Natural killer cell (primary cell): ENCODE results near the gene PKMYT1. TPM values are rescaled to one million over a fixed set of nuclear protein-coding genes. Genes with fewer than 3 reads are reported as not detected.
"Not testable (repeated sequence)": the region's sequence is repeated elsewhere in the genome, so short reads cannot be mapped to it uniquely, and the experiment has no call there.

Source experiments
- ATAC-seq, 3 donors: fragments of 150-1000 bp in 2 of 3; fragments of 200-7000 bp in 1 of 3; cut with Tn5 transposase; 1 replicate in 1 of 3; 2 replicates in 2 of 3; pipeline ENCODE4 v1.10.0; 2021; ENCODE audit warnings: mild to moderate bottlenecking in 2 of 3, moderate library complexity in 2 of 3
- DNase-seq, 2 donors: peaks; one replicate each; pipeline versions ENCODE4 v3.0.0 to v3.0.0-alpha.2; 2013 to 2021; ENCODE audit warnings: mixed read lengths in 1 of 2
- H3K27ac ChIP-seq: one replicate; pipeline ENCODE4 v1.5.1; 2013; ENCODE audit warnings: mild to moderate bottlenecking, low read length
- H3K27me3 ChIP-seq: one replicate; pipeline ENCODE4 v1.6.1; 2013; ENCODE audit warnings: low read length; ENCODE audit not compliant: control insufficient read depth, insufficient read depth
- H3K36me3 ChIP-seq: one replicate; pipeline ENCODE4 v1.6.1; 2013; ENCODE audit warnings: low read length; ENCODE audit not compliant: control insufficient read depth, insufficient read depth
- H3K4me1 ChIP-seq: one replicate; pipeline ENCODE4 v1.6.1; 2013; ENCODE audit warnings: low read length; ENCODE audit not compliant: control insufficient read depth, insufficient read depth
- H3K4me3 ChIP-seq: one replicate; pipeline ENCODE4 v1.5.1; 2013; ENCODE audit warnings: low read length
- H3K9me3 ChIP-seq: one replicate; pipeline ENCODE4 v1.6.1; 2013; ENCODE audit warnings: low read length; ENCODE audit not compliant: control insufficient read depth, insufficient read depth
- H3K27ac Mint-ChIP-seq, 2 donors: one replicate each; pipeline ENCODE4 v1.8.0; 2022; ENCODE audit warnings: mild to moderate bottlenecking in 2 of 2, mixed read lengths in 2 of 2, moderate library complexity in 1 of 2
- H3K27me3 Mint-ChIP-seq, 2 donors: one replicate each; pipeline ENCODE4 v1.8.0; 2022; ENCODE audit warnings: low read depth in 2 of 2, mixed read lengths in 2 of 2
- H3K36me3 Mint-ChIP-seq: one replicate; pipeline ENCODE4 v1.8.0; 2022; ENCODE audit warnings: mixed read lengths
- H3K4me1 Mint-ChIP-seq, 2 donors: one replicate each; pipeline ENCODE4 v1.8.0; 2022; ENCODE audit warnings: mixed read lengths in 2 of 2
- H3K4me3 Mint-ChIP-seq: one replicate; pipeline ENCODE4 v1.8.0; 2022; ENCODE audit warnings: mild to moderate bottlenecking, moderate library complexity, mixed read lengths
- H3K9me3 Mint-ChIP-seq, 2 donors: one replicate each; pipeline ENCODE4 v1.8.0; 2022; ENCODE audit warnings: mixed read lengths in 2 of 2
- CTCF ChIP-seq: fragments of 200-600 bp; IDR thresholded peaks from one replicate; pipeline ENCODE4 v1.8.0; 2022; ENCODE audit warnings: antibody characterized with exemption
- WGBS: methylation state at CpG from one replicate; pipeline ENCODE4 v1.1.7; 2013; ENCODE audit warnings: missing lambda C conversion rate; ENCODE audit not compliant: insufficient coverage; 5-methylcytosine and 5-hydroxymethylcytosine counted together
- intact Hi-C: fragments of 100-400 bp; cut with micrococcal nuclease; formaldehyde crosslinking; loops from one replicate; pipeline ENCODE4 v1.14.2; 2022
- total RNA-seq, 4 donors: library from RNA; stranded (reverse); fragments of 120-200 nt in 1 of 4; gene quantifications; one replicate each; pipeline versions ENCODE4 v1.2.3 to v1.2.4, GENCODE V29; 2013 to 2022

The PKMYT1 gene
- total RNA-seq, 3 donors from 2014 or later (not counting 1 experiment from before 2014, with no cell fraction given): 2.6 to 5.9 (median 3.5) TPM

- Histone ChIP-seq H3K4me1 (no peaks in the 10 kb centered on the region), H3K36me3 (peaks cover 43% of the 10 kb centered on the region), H3K9me3 (no peaks in the 10 kb centered on the region), H3K27ac (no peak overlapping the region), H3K27me3 (no peaks in the 10 kb centered on the region), H3K4me3 (no peak overlapping the region)
- H3K9me3 Mint-ChIP-seq: no peaks in the 10 kb centered on the region
- ATAC-seq: no peak
- H3K4me3 Mint-ChIP-seq: no peak overlapping the region
- no peak for DNase-seq
- H3K27ac Mint-ChIP-seq: no peak overlapping the region
- H3K27me3 Mint-ChIP-seq: no peaks in the 10 kb centered on the region
- TF ChIP-seq CTCF: no peak
- 92% methylated on average over 15 of the region's 15 CpGs for WGBS
- H3K36me3 Mint-ChIP-seq: peaks cover 6% of the 10 kb centered on the region
- intact Hi-C loops: no loop called here
- peaks cover 0 to 5% of the 10 kb centered on the region in 2 donors for H3K4me1 Mint-ChIP-seq
These were observed 45.8 kb downstream of the PKMYT1 start for GRCh38 chr16:2934450-2934849.

- no peaks in the 10 kb centered on the region for H3K27me3 Mint-ChIP-seq
- WGBS: 92% methylated on average over 22 of the region's 22 CpGs
- H3K4me1 Mint-ChIP-seq: peaks cover 0 to 5% of the 10 kb centered on the region in 2 donors
- intact Hi-C loops: no loop called here
- no peaks in the 10 kb centered on the region for H3K27me3 ChIP-seq
- H3K27ac ChIP-seq: no peak overlapping the region
- DNase-seq: no peak
- TF ChIP-seq CTCF: no peak
- H3K27ac Mint-ChIP-seq: no peak overlapping the region
- H3K36me3 Mint-ChIP-seq: peaks cover 6% of the 10 kb centered on the region
- no peak overlapping the region for H3K4me3 Mint-ChIP-seq
- no peaks in the 10 kb centered on the region for H3K9me3 Mint-ChIP-seq
- no peak for ATAC-seq
- H3K4me1 ChIP-seq: no peaks in the 10 kb centered on the region
- H3K9me3 ChIP-seq: no peaks in the 10 kb centered on the region
- peaks cover 37% of the 10 kb centered on the region for H3K36me3 ChIP-seq
- H3K4me3 ChIP-seq: no peak overlapping the region
These were observed 46.5 kb downstream of the PKMYT1 start for GRCh38 chr16:2933701-2934100.

GRCh38 chr16:2933136-2933535, 47.1 kb downstream of the PKMYT1 start:
- H3K36me3 ChIP-seq: peaks cover 34% of the 10 kb centered on the region
- intact Hi-C loops: no loop called here
- Mint-ChIP-seq H3K27me3 (no peaks in the 10 kb centered on the region), H3K36me3 (peaks cover 6% of the 10 kb centered on the region), H3K4me3 (no peak overlapping the region), H3K27ac (no peak overlapping the region), H3K4me1 (peaks cover 0 to 5% of the 10 kb centered on the region in 2 donors), H3K9me3 (no peaks in the 10 kb centered on the region)
- no peaks in the 10 kb centered on the region for H3K9me3 ChIP-seq
- DNase-seq (no peak), ATAC-seq (no peak)
- H3K4me1 ChIP-seq: no peaks in the 10 kb centered on the region
- no peak overlapping the region for H3K27ac ChIP-seq
- no peaks in the 10 kb centered on the region for H3K27me3 ChIP-seq
- no peak overlapping the region for H3K4me3 ChIP-seq
- no peak for TF ChIP-seq CTCF
- 97% methylated on average over 30 of the region's 30 CpGs for WGBS

GRCh38 chr16:2931231-2931914, 48.9 kb downstream of the PKMYT1 start:
- H3K9me3 Mint-ChIP-seq, DNase-seq, H3K27ac Mint-ChIP-seq, H3K27ac ChIP-seq, H3K4me3 Mint-ChIP-seq, ATAC-seq, H3K4me3 ChIP-seq, H3K4me1 ChIP-seq, H3K9me3 ChIP-seq, H3K27me3 ChIP-seq, H3K27me3 Mint-ChIP-seq, H3K36me3 Mint-ChIP-seq, intact Hi-C loops: not testable (repeated sequence)
- peaks cover 10 to 15% of the 10 kb centered on the region in 2 donors for H3K4me1 Mint-ChIP-seq
- peaks cover 21% of the 10 kb centered on the region for H3K36me3 ChIP-seq
- WGBS: 89% methylated on average over 11 of the region's 13 CpGs
